RKO (cell line): ENCODE results near the gene CR1.
"Not testable (repeated sequence)": the region's sequence is repeated elsewhere in the genome, so short reads cannot be mapped to it uniquely, and the experiment has no call there.

Source experiments
- DNase-seq: peaks from one replicate; pipeline ENCODE4 v3.0.0-alpha.2; 2016; ENCODE audit warnings: low spot score

Gene CR1

GRCh38 chr1:207644852-207645634 lies 149.1 kb downstream of the CR1 start, which contains the start of gene CR1L:
Gene CR1L (plus strand): TSS chr1:207645133. CDS start chr1:207645234, 101 bp downstream.
- no peak for DNase-seq

- no peak for DNase-seq
These were observed 149.7 kb downstream of the CR1 start for GRCh38 chr1:207645635-207646081.

GRCh38 chr1:207646171-207646570 lies 150.2 kb downstream of the CR1 start:
- DNase-seq, result no peak

- DNase-seq, result no peak
These were observed 151.1 kb downstream of the CR1 start for GRCh38 chr1:207646944-207647579.

GRCh38 chr1:207647671-207648333 lies 151.8 kb downstream of the CR1 start:
- no peak for DNase-seq

- no peak for DNase-seq
These were observed 152.6 kb downstream of the CR1 start for GRCh38 chr1:207648334-207649209.

GRCh38 chr1:207649210-207649753 lies 153.3 kb downstream of the CR1 start:
- no peak for DNase-seq

GRCh38 chr1:207649865-207650580 lies 154.1 kb downstream of the CR1 start:
- no peak for DNase-seq

- no peak for DNase-seq
These were observed 155.6 kb downstream of the CR1 start for GRCh38 chr1:207651583-207651982.

GRCh38 chr1:207654320-207654719 lies 158.4 kb downstream of the CR1 start:
- DNase-seq, result peak; percentile 10

- no peak for DNase-seq
These were observed 162.5 kb downstream of the CR1 start for GRCh38 chr1:207658408-207658807.

- DNase-seq, result no peak
These were observed 163.0 kb downstream of the CR1 start for GRCh38 chr1:207658904-207659485.

- no peak for DNase-seq
These were observed 163.7 kb downstream of the CR1 start for GRCh38 chr1:207659545-207660153.

GRCh38 chr1:207661420-207661819 lies 165.5 kb downstream of the CR1 start:
- not testable (repeated sequence) for DNase-seq

GRCh38 chr1:207666342-207666741 lies 170.4 kb downstream of the CR1 start:
- DNase-seq, result no peak

GRCh38 chr1:207669528-207670009 lies 173.6 kb downstream of the CR1 start:
- no peak for DNase-seq

GRCh38 chr1:207670192-207670591 lies 174.2 kb downstream of the CR1 start:
- DNase-seq, result no peak

GRCh38 chr1:207670997-207671396 lies 175.0 kb downstream of the CR1 start:
- no peak for DNase-seq

- peak; percentile 67 for DNase-seq
These were observed 176.7 kb downstream of the CR1 start for GRCh38 chr1:207672522-207673130.
